Neural cell (in vitro differentiated cells): ENCODE data around the gene CACNA1E. TPM values are rescaled to one million over a fixed set of nuclear protein-coding genes. Genes with fewer than 3 reads are reported as not detected.
A peak's percentile ranks its signal among the peaks of the same experiment; 100 is the strongest.
"Not testable (repeated sequence)": the region's sequence is repeated elsewhere in the genome, so short reads cannot be mapped to it uniquely, and the experiment has no call there.

Experiments used
- H2AFZ ChIP-seq: fragments of 200-600, 300-800 bp; sonication (generic), shearing (Covaris generic); 2 replicates; pipeline ENCODE4 v1.6.0; 2014; ENCODE audit warnings: low read depth, mild to moderate bottlenecking, antibody characterized with exemption, low read length, moderate library complexity
- H3F3A ChIP-seq: fragments of 200-600 bp; shearing (Covaris generic); 2 replicates; pipeline ENCODE4 v1.6.1; 2016; ENCODE audit warnings: mild to moderate bottlenecking, moderate library complexity, mixed read lengths, antibody characterized with exemption, low read length; ENCODE audit not compliant: insufficient read depth, poor library complexity, severe bottlenecking
- H3K27ac ChIP-seq: fragments of 200-600, 300-800 bp; sonication (generic), shearing (Covaris generic); 2 replicates; pipeline ENCODE4 v1.5.1; 2014; ENCODE audit warnings: mild to moderate bottlenecking, low read length, moderate library complexity
- H3K27me3 ChIP-seq: fragments of 300-800, 200-600 bp; sonication (generic), shearing (Covaris generic); 2 replicates; pipeline ENCODE4 v1.6.0; 2014; ENCODE audit warnings: mild to moderate bottlenecking, low read depth, low read length, moderate library complexity; ENCODE audit not compliant: insufficient read depth
- H3K36me3 ChIP-seq: fragments of 300-800, 200-600 bp; sonication (generic), shearing (Covaris generic); 2 replicates; pipeline ENCODE4 v1.5.1; 2014; ENCODE audit warnings: mild to moderate bottlenecking, antibody characterized with exemption, low read length, moderate library complexity; ENCODE audit not compliant: insufficient read depth
- H3K4me2 ChIP-seq: fragments of 300-800, 200-600 bp; sonication (generic), shearing (Covaris generic); 2 replicates; pipeline ENCODE4 v1.6.0; 2014; ENCODE audit warnings: mild to moderate bottlenecking, low read length
- H3K4me3 ChIP-seq: fragments of 300-800, 200-600 bp; sonication (generic), shearing (Covaris generic); 2 replicates; pipeline ENCODE4 v1.5.1; 2014; ENCODE audit warnings: mild to moderate bottlenecking, low read length, moderate library complexity
- H3K79me2 ChIP-seq: fragments of 200-600 bp; shearing (Covaris generic); replicated peaks from 2 replicates; pipeline ENCODE4 v1.6.0; 2014; ENCODE audit warnings: mild to moderate bottlenecking, low read length, moderate library complexity; ENCODE audit not compliant: insufficient read depth
- H3K9ac ChIP-seq: fragments of 300-800, 200-600 bp; sonication (generic), shearing (Covaris generic); 2 replicates; pipeline ENCODE4 v1.6.1; 2016; ENCODE audit warnings: mild to moderate bottlenecking, low read length, mixed read lengths
- H3K9me2 ChIP-seq: fragments of 200-600 bp; shearing (Covaris generic); 2 replicates; pipeline ENCODE4 v1.6.1; 2016; ENCODE audit warnings: mild to moderate bottlenecking, low read length, mixed read lengths; ENCODE audit not compliant: insufficient read depth
- H3K9me3 ChIP-seq: fragments of 200-600, 300-800 bp; sonication (generic), shearing (Covaris generic); 2 replicates; pipeline ENCODE4 v1.6.1; 2016; ENCODE audit warnings: mild to moderate bottlenecking, mixed run types, low read length, moderate library complexity, mixed read lengths
- H4K20me1 ChIP-seq: fragments of 200-600 bp; shearing (Covaris generic); 2 replicates; pipeline ENCODE4 v1.6.1; 2016; ENCODE audit warnings: mild to moderate bottlenecking, mixed run types; ENCODE audit not compliant: insufficient read depth
- EP300 ChIP-seq: fragments of 450-650 bp; conservative IDR thresholded peaks from 2 replicates; pipeline ENCODE4 v1.6.1; 2014; ENCODE audit warnings: antibody characterized with exemption, mild to moderate bottlenecking, moderate library complexity; ENCODE audit not compliant: poor library complexity, severe bottlenecking
- EZH2 ChIP-seq: fragments of 200-600, 300-800 bp; shearing (Covaris generic), sonication (generic); IDR thresholded peaks from 2 replicates; pipeline ENCODE4 v1.6.1; 2014; ENCODE audit warnings: antibody characterized with exemption, low read length, borderline replicate concordance, mild to moderate bottlenecking; ENCODE audit not compliant: insufficient read depth, poor library complexity, severe bottlenecking
- MXI1 ChIP-seq: fragments of 450-650 bp; conservative IDR thresholded peaks from 2 replicates; pipeline ENCODE4 v1.6.1; 2014; ENCODE audit warnings: antibody characterized with exemption, mild to moderate bottlenecking; ENCODE audit not compliant: poor library complexity, severe bottlenecking
- POLR2AphosphoS5 ChIP-seq: IDR thresholded peaks from 2 replicates; pipeline ENCODE4 v1.6.1; 2012
- RAD21 ChIP-seq: fragments of 450-650 bp; conservative IDR thresholded peaks from 2 replicates; pipeline ENCODE4 v1.6.1; 2014; ENCODE audit warnings: antibody characterized with exemption, mild to moderate bottlenecking, moderate library complexity
- REST ChIP-seq: IDR thresholded peaks from 2 replicates; pipeline ENCODE4 v1.6.1; 2012; ENCODE audit warnings: borderline replicate concordance
- SMC3 ChIP-seq: fragments of 450-650 bp; conservative IDR thresholded peaks from 2 replicates; pipeline ENCODE4 v1.6.1; 2014; ENCODE audit warnings: antibody characterized with exemption, mild to moderate bottlenecking, moderate library complexity; ENCODE audit not compliant: poor library complexity
- TAF1 ChIP-seq: IDR thresholded peaks from 2 replicates; pipeline ENCODE4 v1.6.1; 2012; ENCODE audit warnings: low read depth
- polyA plus RNA-seq: library from polyadenylated mRNA; depleted of rRNA; stranded (reverse); fragments of >200 nt; gene quantifications from 2 replicates; pipeline ENCODE4 v1.2.3, GENCODE V29; 2014

Gene CACNA1E
- polyA plus RNA-seq, 1 donor from 2014 or later: 29.5 TPM

GRCh38 chr1:181538836-181539235 lies 55.5 kb downstream of the CACNA1E start:
- Histone ChIP-seq H4K20me1 (no peaks in the 10 kb centered on the region), H3K27me3 (no peaks in the 10 kb centered on the region), H3K4me3 (peak overlapping the region; percentile 22), H3K27ac (peak overlapping the region; percentile 66), H3K9ac (no peak overlapping the region), H3K9me3 (no peaks in the 10 kb centered on the region), H3K9me2 (no peaks in the 10 kb centered on the region), H3K79me2 (no peaks in the 10 kb centered on the region), H3K4me2 (no peak overlapping the region), H2AFZ (no peak overlapping the region), H3F3A (no peaks in the 10 kb centered on the region), H3K36me3 (no peaks in the 10 kb centered on the region)
- no peak for TF ChIP-seq RAD21

- no peaks in the 10 kb centered on the region for H3K9me2 ChIP-seq
- no peaks in the 10 kb centered on the region for H3K79me2 ChIP-seq
- H3K9me3 ChIP-seq: no peaks in the 10 kb centered on the region
- no peak overlapping the region for H3K27ac ChIP-seq
- H2AFZ ChIP-seq: no peak overlapping the region
- H3K9ac ChIP-seq: no peak overlapping the region
- no peaks in the 10 kb centered on the region for H3K27me3 ChIP-seq
- H3K4me2 ChIP-seq: no peak overlapping the region
- H3K4me3 ChIP-seq: no peak overlapping the region
- no peaks in the 10 kb centered on the region for H3F3A ChIP-seq
- no peaks in the 10 kb centered on the region for H4K20me1 ChIP-seq
- TF ChIP-seq REST (no peak), RAD21 (no peak), EZH2 (no peak), EP300 (no peak), MXI1 (no peak), POLR2AphosphoS5 (no peak)
- no peaks in the 10 kb centered on the region for H3K36me3 ChIP-seq
Observed at GRCh38 chr1:181541458-181541857, 58.1 kb downstream of the CACNA1E start.

GRCh38 chr1:181541947-181542346 lies 58.6 kb downstream of the CACNA1E start:
- Histone ChIP-seq H3K9ac (no peak overlapping the region), H3K4me2 (no peak overlapping the region), H4K20me1 (no peaks in the 10 kb centered on the region), H3K27ac (no peak overlapping the region), H3K9me2 (no peaks in the 10 kb centered on the region), H2AFZ (no peak overlapping the region), H3F3A (no peaks in the 10 kb centered on the region), H3K36me3 (no peaks in the 10 kb centered on the region), H3K79me2 (no peaks in the 10 kb centered on the region), H3K4me3 (no peak overlapping the region), H3K9me3 (no peaks in the 10 kb centered on the region), H3K27me3 (no peaks in the 10 kb centered on the region)
- TF ChIP-seq SMC3 (no peak), REST (no peak), RAD21 (no peak), EZH2 (no peak), TAF1 (no peak), EP300 (no peak)

GRCh38 chr1:181542406-181542805 lies 59.1 kb downstream of the CACNA1E start:
- H3K27ac ChIP-seq, H3K4me3 ChIP-seq, H4K20me1 ChIP-seq: not testable (repeated sequence)

More at GRCh38 chr1:181542406-181542805, 59.1 kb downstream of the CACNA1E start:
- not testable (repeated sequence) for H3K9me3 ChIP-seq, H3K4me2 ChIP-seq, H3K27me3 ChIP-seq, H3K36me3 ChIP-seq, H3K79me2 ChIP-seq, H3F3A ChIP-seq, H2AFZ ChIP-seq, H3K9ac ChIP-seq, H3K9me2 ChIP-seq
